ENCODE data around the gene IGFBP7. TPM values are rescaled to one million over a fixed set of nuclear protein-coding genes. Genes with fewer than 3 reads are reported as not detected.

IGFBP7 gene
- total and polyA plus RNA-seq, 2 donors (not counting 1 experiment from before 2014, with no cell fraction given): 54.8 to 793 TPM

GRCh38 chr4:56981795-56982201 lies 128.4 kb downstream of the IGFBP7 start:
- H3K27me3 ChIP-seq (ENCODE audit: control insufficient read depth, insufficient read depth, low read length): no peaks in the 10 kb centered on the region
- peaks cover 78% of the 10 kb centered on the region for H3K79me2 ChIP-seq (ENCODE audit: control insufficient read depth, insufficient read depth, low read length)
- H3K4me3 ChIP-seq (replicated peaks in 1 of 4; ENCODE audit: control extremely low read depth in 1 of 4, insufficient read depth in 1 of 4, low read depth in 3 of 4, low read length in 4 of 4): peak overlapping the region in 3 of 4 experiments; percentile 14 to 46 (median 19)
- peak overlapping the region; percentile 58 for H3K4me2 ChIP-seq (ENCODE audit: extremely low read depth, insufficient read depth, low read length)
- TF ChIP-seq CTCF (conservative IDR thresholded peaks at IDR 0.05 in 1 of 2, IDR thresholded peaks at IDR 0.05 in 1 of 2; ENCODE audit: low read depth in 1 of 2, low read length in 2 of 2): no peak
- TF ChIP-seq EZH2 (IDR thresholded peaks at IDR 0.05; ENCODE audit: low read length, missing control alignments): no peak
- no peak overlapping the region for H2AFZ ChIP-seq (ENCODE audit: low read length)
- H3K9me3 ChIP-seq (ENCODE audit: control insufficient read depth, insufficient read depth, low read depth, low read length): no peaks in the 10 kb centered on the region
- peaks cover 5% of the 10 kb centered on the region for H3K4me1 ChIP-seq (ENCODE audit: control insufficient read depth, extremely low read depth, insufficient read depth, low read length)
- peaks cover 4% of the 10 kb centered on the region for H3K36me3 ChIP-seq (ENCODE audit: control insufficient read depth, insufficient read depth, low read length)
- peak overlapping the region; percentile 49 for H3K27ac ChIP-seq (ENCODE audit: insufficient read depth, low read length)
- H3K9ac ChIP-seq (ENCODE audit: insufficient read depth, low read length): no peak overlapping the region
- H4K20me1 ChIP-seq (ENCODE audit: control insufficient read depth, extremely low read depth, insufficient read depth, low read length): no peaks in the 10 kb centered on the region
- peak in 1 of 2 donors; percentile 84 for DNase-seq (ENCODE audit: low read depth in 2 of 2)

Other genes starting within 250 kb of the IGFBP7 start
- 25.2 and 33.0 TPM in 2 replicates for gene REST, start 202.5 kb downstream of the IGFBP7 start, total RNA-seq
- gene REST, start 202.5 kb downstream of the IGFBP7 start, polyA plus RNA-seq: 29.3 and 30.5 TPM in 2 replicates
- 15.0 and 17.7 TPM in 2 replicates for gene NOA1, start 132.8 kb downstream of the IGFBP7 start, total RNA-seq
- gene NOA1, start 132.8 kb downstream of the IGFBP7 start, polyA plus RNA-seq: 10.0 and 12.1 TPM in 2 replicates
- 105 and 109 TPM in 2 replicates for gene POLR2B, start 131.5 kb downstream of the IGFBP7 start, total RNA-seq
- 103 and 104 TPM in 2 replicates for gene POLR2B, start 131.5 kb downstream of the IGFBP7 start, polyA plus RNA-seq